T-helper 17 cell (primary cell): ENCODE data around the gene CALN1. TPM values are rescaled to one million over a fixed set of nuclear protein-coding genes. Genes with fewer than 3 reads are reported as not detected.

ENCODE experiments used
- ATAC-seq: fragments of 150-1000 bp; cut with Tn5 transposase; 2 replicates; pipeline ENCODE4 v1.10.0; 2021; ENCODE audit warnings: mild to moderate bottlenecking, moderate library complexity
- DNase-seq, 3 donors: peaks; one replicate each; pipeline versions ENCODE4 v3.0.0 to v3.0.0-alpha.2; 2020 to 2021
- H3K9me3 ChIP-seq: one replicate; pipeline ENCODE4 v1.7.0; 2013; ENCODE audit warnings: low read length, mild to moderate bottlenecking; ENCODE audit not compliant: control insufficient read depth, poor library complexity, severe bottlenecking
- H3K27ac Mint-ChIP-seq: one replicate; pipeline ENCODE4 v1.8.0; 2022; ENCODE audit warnings: mild to moderate bottlenecking, moderate library complexity, mixed read lengths
- H3K27me3 Mint-ChIP-seq: one replicate; pipeline ENCODE4 v1.8.0; 2022; ENCODE audit warnings: mixed read lengths
- H3K36me3 Mint-ChIP-seq: one replicate; pipeline ENCODE4 v1.8.0; 2022; ENCODE audit warnings: low read depth, mixed read lengths
- H3K4me1 Mint-ChIP-seq: one replicate; pipeline ENCODE4 v1.8.0; 2022; ENCODE audit warnings: mild to moderate bottlenecking, mixed read lengths
- H3K4me3 Mint-ChIP-seq: one replicate; pipeline ENCODE4 v1.8.0; 2022; ENCODE audit warnings: mild to moderate bottlenecking, moderate library complexity, mixed read lengths
- total RNA-seq, 4 donors: library from RNA in 2 of 4; stranded (reverse) in 2 of 4; gene quantifications; one replicate each; pipeline ENCODE4 v1.2.3 and lab custom pipeline; 2022 to 2026

The CALN1 gene
- total RNA-seq, 2 donors from 2014 or later = not detected

- no peak for ATAC-seq
- H3K36me3 Mint-ChIP-seq = no peaks in the 10 kb centered on the region
- no peaks in the 10 kb centered on the region for H3K4me1 Mint-ChIP-seq
- no peak overlapping the region for H3K4me3 Mint-ChIP-seq
- no peaks in the 10 kb centered on the region for H3K27me3 Mint-ChIP-seq
- no peak overlapping the region for H3K27ac Mint-ChIP-seq
- no peaks in the 10 kb centered on the region for H3K9me3 ChIP-seq
- DNase-seq = no peak
Measured at GRCh38 chr7:72266771-72267170, 145.4 kb downstream of the CALN1 start.

DNA sequence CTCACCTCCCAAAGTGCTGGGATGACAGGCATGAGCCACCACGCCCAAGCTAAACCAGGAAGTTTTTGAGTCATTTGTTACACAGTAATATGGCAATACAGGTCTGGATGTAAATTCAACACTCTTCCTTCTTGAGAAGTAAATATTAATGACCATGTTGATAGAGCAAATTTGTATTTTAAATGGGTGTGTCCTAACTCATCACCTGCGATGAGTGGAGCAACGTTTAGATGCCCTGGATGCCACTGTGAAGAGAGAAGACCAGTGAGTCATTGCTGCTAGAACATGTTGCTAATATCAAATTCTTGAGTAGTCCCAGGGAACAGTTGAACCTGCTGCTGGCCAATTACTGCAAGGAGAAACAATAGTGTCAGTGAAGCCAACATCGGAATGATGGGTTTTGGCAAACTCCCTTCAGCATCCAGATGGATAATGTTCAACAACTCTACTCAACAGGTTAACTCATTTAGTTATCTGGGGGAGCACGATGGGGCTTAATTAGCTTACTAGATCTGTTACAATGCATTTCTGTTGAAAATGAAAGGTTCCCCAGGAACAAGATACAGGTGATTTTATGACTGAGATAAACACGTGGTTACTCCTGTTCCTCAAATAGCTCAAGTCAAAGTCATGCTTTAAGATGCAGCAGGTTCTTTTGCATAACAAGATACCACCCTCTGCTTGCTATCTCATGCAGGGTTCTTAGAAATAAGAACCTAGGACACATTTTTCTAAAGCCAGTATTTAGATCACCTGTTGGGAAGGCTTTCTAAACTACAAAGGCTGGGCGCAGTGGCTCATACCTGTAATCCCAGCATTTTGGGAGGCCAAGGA is 146.8 kb downstream of the CALN1 start:
- no peak for ATAC-seq
- Mint-ChIP-seq H3K36me3 (no peaks in the 10 kb centered on the region), H3K27ac (no peak overlapping the region), H3K4me1 (no peaks in the 10 kb centered on the region), H3K4me3 (no peak overlapping the region), H3K27me3 (no peaks in the 10 kb centered on the region)
- no peak for DNase-seq
- no peaks in the 10 kb centered on the region for H3K9me3 ChIP-seq

DNA sequence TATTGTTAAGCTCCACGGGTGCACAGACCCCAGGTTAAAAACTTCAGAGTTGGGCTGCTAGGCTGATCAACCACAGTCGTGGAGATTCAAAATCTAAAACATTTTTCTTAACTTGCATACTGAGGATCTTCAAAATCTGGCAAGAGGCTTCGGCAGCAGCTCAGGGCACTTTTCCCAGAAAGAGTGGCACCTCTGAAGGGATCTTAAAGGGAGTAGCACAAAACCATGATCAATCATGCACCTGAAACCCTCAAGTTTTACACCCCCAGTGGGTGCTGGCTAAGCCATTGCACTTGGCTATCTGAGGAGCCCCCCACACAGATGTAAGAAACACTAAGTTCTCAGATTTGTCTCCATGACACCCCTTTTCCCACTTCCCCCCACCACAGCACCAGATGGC is 151.7 kb downstream of the CALN1 start:
- Mint-ChIP-seq H3K4me3 (no peak overlapping the region), H3K27ac (no peak overlapping the region), H3K36me3 (no peaks in the 10 kb centered on the region), H3K27me3 (no peaks in the 10 kb centered on the region), H3K4me1 (no peaks in the 10 kb centered on the region)
- H3K9me3 ChIP-seq = peaks cover 3% of the 10 kb centered on the region
- no peak for DNase-seq
- ATAC-seq = no peak

GRCh38 chr7:72258074-72258473 is 154.1 kb downstream of the CALN1 start:
- Mint-ChIP-seq H3K4me3 (no peak overlapping the region), H3K4me1 (no peaks in the 10 kb centered on the region), H3K36me3 (no peaks in the 10 kb centered on the region), H3K27ac (no peak overlapping the region), H3K27me3 (no peaks in the 10 kb centered on the region)
- H3K9me3 ChIP-seq = peaks cover 3% of the 10 kb centered on the region
- DNase-seq (no peak), ATAC-seq (no peak)

GRCh38 chr7:72254455-72254854 is 157.7 kb downstream of the CALN1 start:
- Mint-ChIP-seq H3K4me3 (no peak overlapping the region), H3K4me1 (no peaks in the 10 kb centered on the region)

DNA sequence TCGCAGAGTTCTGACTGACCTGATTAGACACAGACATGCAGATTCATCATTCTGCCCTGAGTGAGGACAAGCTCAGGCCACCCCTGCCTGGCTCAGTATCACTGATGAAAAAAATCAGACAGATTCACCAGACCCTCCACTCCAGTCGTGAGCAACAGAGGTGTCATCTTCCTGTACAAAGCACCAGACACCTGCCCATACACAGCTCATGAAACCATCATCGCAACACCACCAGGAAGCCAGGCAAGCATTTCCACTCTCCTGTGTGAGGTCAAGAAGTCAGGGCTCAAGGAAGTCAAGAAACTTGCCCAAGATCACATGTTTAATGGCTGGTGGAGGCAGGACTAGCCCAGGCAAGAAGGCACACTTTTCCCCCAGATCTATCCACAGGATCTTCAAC is 163.0 kb downstream of the CALN1 start:
- H3K9me3 ChIP-seq = no peaks in the 10 kb centered on the region
- DNase-seq = no peak
- no peaks in the 10 kb centered on the region for H3K27me3 Mint-ChIP-seq
- H3K36me3 Mint-ChIP-seq = no peaks in the 10 kb centered on the region
- no peaks in the 10 kb centered on the region for H3K4me1 Mint-ChIP-seq
- no peak overlapping the region for H3K4me3 Mint-ChIP-seq
- no peak overlapping the region for H3K27ac Mint-ChIP-seq
- no peak for ATAC-seq

More at GRCh38 chr7:72254455-72254854, 157.7 kb downstream of the CALN1 start:
- Mint-ChIP-seq H3K36me3 (no peaks in the 10 kb centered on the region), H3K27ac (no peak overlapping the region), H3K27me3 (no peaks in the 10 kb centered on the region)
- DNase-seq (no peak), ATAC-seq (no peak)
- peaks cover 3% of the 10 kb centered on the region for H3K9me3 ChIP-seq

DNA sequence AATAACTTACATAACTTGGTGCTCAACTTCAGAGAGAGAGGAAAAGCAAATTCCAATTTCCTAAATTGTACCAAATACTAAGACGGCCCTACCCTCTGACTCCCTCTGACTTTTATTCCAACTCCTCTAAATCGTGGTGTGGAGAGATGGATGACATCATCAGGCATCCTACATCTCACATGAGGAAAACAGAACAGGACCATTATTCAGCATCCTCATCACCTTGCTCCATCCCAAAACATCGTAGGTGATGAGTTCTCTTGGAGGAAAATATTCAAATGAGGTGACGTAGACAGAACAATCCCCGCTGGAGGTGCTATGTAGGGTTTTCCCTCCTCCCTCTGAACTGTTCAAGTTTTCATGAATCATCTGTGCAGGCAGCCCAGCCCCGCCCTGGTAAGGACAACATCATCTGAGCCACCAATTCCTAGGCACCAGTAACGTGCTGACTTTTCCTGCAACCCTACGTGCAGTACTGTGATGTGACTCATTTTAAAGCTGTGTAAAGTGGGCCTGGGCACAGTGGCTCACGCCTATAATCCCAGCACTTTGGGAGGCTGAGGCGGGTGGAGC is 167.2 kb downstream of the CALN1 start:
- H3K27ac Mint-ChIP-seq = no peak overlapping the region
- H3K27me3 Mint-ChIP-seq = no peaks in the 10 kb centered on the region
- no peak overlapping the region for H3K4me3 Mint-ChIP-seq

GRCh38 chr7:72243329-72243728 is 168.8 kb downstream of the CALN1 start:
- Mint-ChIP-seq H3K27ac (no peak overlapping the region), H3K4me3 (no peak overlapping the region), H3K4me1 (no peaks in the 10 kb centered on the region), H3K27me3 (no peaks in the 10 kb centered on the region), H3K36me3 (no peaks in the 10 kb centered on the region)
- DNase-seq (no peak), ATAC-seq (no peak)
- H3K9me3 ChIP-seq = no peaks in the 10 kb centered on the region

More for the DNA sequence above, 167.2 kb downstream of the CALN1 start:
- Mint-ChIP-seq H3K4me1 (no peaks in the 10 kb centered on the region), H3K36me3 (no peaks in the 10 kb centered on the region)
- DNase-seq (no peak), ATAC-seq (no peak)
- H3K9me3 ChIP-seq = no peaks in the 10 kb centered on the region

DNA sequence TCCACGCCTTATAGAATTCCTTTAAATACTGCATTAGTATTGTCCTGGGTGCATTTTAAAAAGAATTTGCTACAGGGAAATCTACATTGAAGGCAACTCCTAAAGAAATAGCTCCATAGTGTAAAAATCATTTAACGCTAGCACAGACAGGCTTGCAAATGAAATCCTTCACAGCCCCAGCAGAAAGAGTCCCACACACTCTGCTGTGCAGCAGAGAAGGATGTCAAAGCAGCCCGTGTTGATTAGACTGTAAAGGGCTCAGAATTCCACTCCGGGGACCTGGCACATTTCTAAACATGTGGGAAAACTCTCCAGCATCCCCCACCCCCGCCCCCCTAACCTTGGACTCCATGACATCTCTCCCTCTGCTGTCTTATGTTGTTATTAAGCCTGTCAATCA is 176.8 kb downstream of the CALN1 start:
- DNase-seq = no peak
- H3K9me3 ChIP-seq = no peaks in the 10 kb centered on the region
- Mint-ChIP-seq H3K27ac (no peak overlapping the region), H3K4me3 (no peak overlapping the region), H3K36me3 (no peaks in the 10 kb centered on the region), H3K4me1 (no peaks in the 10 kb centered on the region), H3K27me3 (no peaks in the 10 kb centered on the region)
- ATAC-seq = no peak

- no peaks in the 10 kb centered on the region for H3K4me1 Mint-ChIP-seq
- DNase-seq = no peak
- no peaks in the 10 kb centered on the region for H3K9me3 ChIP-seq
- H3K27me3 Mint-ChIP-seq = no peaks in the 10 kb centered on the region
- H3K4me3 Mint-ChIP-seq = no peak overlapping the region
- no peaks in the 10 kb centered on the region for H3K36me3 Mint-ChIP-seq
- ATAC-seq = no peak
- H3K27ac Mint-ChIP-seq = no peak overlapping the region
Measured at GRCh38 chr7:72234086-72234485, 178.1 kb downstream of the CALN1 start.

DNA sequence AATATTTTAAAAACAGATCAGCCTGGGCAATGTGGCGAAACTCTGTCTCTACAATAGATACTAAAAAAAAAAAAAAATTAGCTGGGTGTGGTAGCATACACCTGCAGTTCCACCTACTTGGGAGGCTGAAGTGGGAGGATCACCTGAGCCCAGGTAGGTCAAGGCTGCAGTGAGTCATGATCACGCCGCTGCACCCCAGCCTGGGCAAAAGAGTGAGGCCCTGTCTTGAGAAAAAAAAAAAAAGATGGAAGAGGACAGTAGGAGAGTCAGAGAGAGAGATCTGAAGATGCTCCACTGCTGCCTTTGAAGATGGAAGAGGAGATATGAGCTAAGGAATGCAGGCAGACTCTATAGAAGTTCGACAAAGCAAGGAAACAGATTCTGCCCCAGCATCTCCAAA is 181.9 kb downstream of the CALN1 start:
- Mint-ChIP-seq H3K27me3 (no peaks in the 10 kb centered on the region), H3K27ac (no peak overlapping the region), H3K4me3 (no peak overlapping the region), H3K4me1 (no peaks in the 10 kb centered on the region), H3K36me3 (no peaks in the 10 kb centered on the region)
- DNase-seq (no peak), ATAC-seq (no peak)
- H3K9me3 ChIP-seq = no peaks in the 10 kb centered on the region

- H3K9me3 ChIP-seq = no peaks in the 10 kb centered on the region
- Mint-ChIP-seq H3K4me1 (no peaks in the 10 kb centered on the region), H3K27me3 (no peaks in the 10 kb centered on the region), H3K4me3 (no peak overlapping the region), H3K36me3 (no peaks in the 10 kb centered on the region), H3K27ac (no peak overlapping the region)
- ATAC-seq = no peak
- no peak for DNase-seq
Measured at GRCh38 chr7:72223351-72223750, 188.8 kb downstream of the CALN1 start.

GRCh38 chr7:72222136-72222535 is 190.0 kb downstream of the CALN1 start:
- H3K27ac Mint-ChIP-seq = no peak overlapping the region
- ATAC-seq = no peak
- no peaks in the 10 kb centered on the region for H3K27me3 Mint-ChIP-seq
- H3K9me3 ChIP-seq = no peaks in the 10 kb centered on the region
- H3K4me1 Mint-ChIP-seq = no peaks in the 10 kb centered on the region
- no peak overlapping the region for H3K4me3 Mint-ChIP-seq
- no peak for DNase-seq
- H3K36me3 Mint-ChIP-seq = no peaks in the 10 kb centered on the region

- Mint-ChIP-seq H3K4me3 (no peak overlapping the region), H3K36me3 (no peaks in the 10 kb centered on the region), H3K27ac (no peak overlapping the region), H3K27me3 (no peaks in the 10 kb centered on the region), H3K4me1 (no peaks in the 10 kb centered on the region)
- ATAC-seq (no peak), DNase-seq (no peak)
- no peaks in the 10 kb centered on the region for H3K9me3 ChIP-seq
Measured at GRCh38 chr7:72219500-72219899, 192.6 kb downstream of the CALN1 start.
